Cardiac muscle cell (in vitro differentiated cells and primary cell): ENCODE results near the gene CDC42EP5. TPM values are rescaled to one million over a fixed set of nuclear protein-coding genes. Genes with fewer than 3 reads are reported as not detected.
"Not testable (repeated sequence)": the region's sequence is repeated elsewhere in the genome, so short reads cannot be mapped to it uniquely, and the experiment has no call there.

Source experiments
- DNase-seq, 2 donors: peaks; one replicate each; pipeline versions ENCODE4 v3.0.0 to v3.0.0-alpha.2; 2010 to 2017; ENCODE audit warnings: low read depth in 1 of 2, low spot score in 1 of 2
- H3K27ac ChIP-seq: fragments of 200-600 bp; sonication (generic); 2 replicates; pipeline ENCODE4 v1.5.1; 2016
- H3K27me3 ChIP-seq: fragments of 200-600 bp; sonication (generic); 2 replicates; pipeline ENCODE4 v1.6.0; 2016; ENCODE audit warnings: control low read depth
- H3K36me3 ChIP-seq: fragments of 200-600 bp; sonication (generic); 2 replicates; pipeline ENCODE4 v1.5.1; 2016; ENCODE audit warnings: control low read depth
- H3K4me1 ChIP-seq: fragments of 200-600 bp; sonication (generic); 2 replicates; pipeline ENCODE4 v1.8.1; 2017; ENCODE audit warnings: low read depth, mild to moderate bottlenecking, mixed run types
- H3K4me3 ChIP-seq: fragments of 200-600 bp; sonication (generic); 2 replicates; pipeline ENCODE4 v1.5.1; 2016; ENCODE audit warnings: mild to moderate bottlenecking
- H3K9me3 ChIP-seq: fragments of 200-600 bp; sonication (generic); 2 replicates; pipeline ENCODE4 v1.5.1; 2017; ENCODE audit warnings: low read depth, mild to moderate bottlenecking, control low read depth
- CTCF ChIP-seq: IDR thresholded peaks from 2 replicates; pipeline ENCODE4 v1.5.1; 2012; ENCODE audit warnings: low read depth, mild to moderate bottlenecking, low read length
- polyA plus RNA-seq: library from polyadenylated mRNA; unstranded; fragments of >200 nt; fragmentation: Nextera tagmentation; extraction: Ambion mirVana; gene quantifications from 2 replicates; pipeline ENCODE4 v1.2.1, GENCODE V29; 2016
- total RNA-seq: library from RNA; depleted of rRNA; stranded (reverse); fragments of >200 nt; gene quantifications from 2 replicates; pipeline ENCODE4 v1.2.3, GENCODE V29; 2016

CDC42EP5 gene
- total and polyA plus RNA-seq, 2 experiments from 2014 or later, result 28.2 to 46.6 TPM

- no peak for DNase-seq
- no peak for TF ChIP-seq CTCF
- Histone ChIP-seq H3K4me3 (no peak overlapping the region), H3K27me3 (peaks cover 20% of the 10 kb centered on the region), H3K27ac (peak overlapping the region; percentile 67), H3K4me1 (no peaks in the 10 kb centered on the region), H3K36me3 (no peaks in the 10 kb centered on the region), H3K9me3 (no peaks in the 10 kb centered on the region)
Observed at GRCh38 chr19:54473892-54474372, 836 bp upstream of the CDC42EP5 start.

GRCh38 chr19:54470991-54471782 is 1.9 kb downstream of the CDC42EP5 start:
- TF ChIP-seq CTCF, result no peak
- H3K9me3 ChIP-seq, result no peaks in the 10 kb centered on the region
- peaks cover 20% of the 10 kb centered on the region for H3K27me3 ChIP-seq
- H3K36me3 ChIP-seq, result no peaks in the 10 kb centered on the region
- H3K4me3 ChIP-seq, result peak overlapping the region; percentile 12
- H3K4me1 ChIP-seq, result no peaks in the 10 kb centered on the region
- H3K27ac ChIP-seq, result no peak overlapping the region
- DNase-seq, result no peak

DNA sequence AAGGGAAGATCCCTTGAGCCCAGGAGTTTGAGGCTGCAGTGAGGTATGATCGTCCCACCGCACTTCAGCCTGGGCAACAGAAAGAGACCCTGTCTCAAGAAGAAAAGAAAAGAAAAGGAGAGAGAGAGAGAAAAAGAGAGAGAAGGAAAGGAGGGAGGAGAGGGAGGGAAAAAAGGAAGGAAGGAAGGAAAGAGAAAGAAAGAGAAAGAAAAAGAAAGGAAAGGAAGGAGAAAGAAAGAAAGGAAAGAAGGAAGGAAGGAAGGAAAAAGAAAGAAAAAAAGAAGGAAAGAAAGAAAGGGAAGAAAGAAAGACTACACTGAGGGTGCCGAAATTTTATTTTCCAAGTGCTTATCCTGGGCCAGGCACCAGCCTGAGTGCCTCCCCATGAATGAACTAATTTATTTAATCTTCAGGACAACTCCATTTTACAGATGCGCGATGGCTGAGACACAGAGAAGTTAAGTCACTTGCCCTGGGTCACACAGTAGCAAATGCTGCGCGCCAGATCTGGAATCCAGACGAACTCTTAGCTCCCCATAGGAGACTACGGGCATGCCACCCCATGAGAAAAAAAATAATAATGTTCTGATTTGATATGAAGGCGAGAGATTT is 2.7 kb downstream of the CDC42EP5 start:
- Histone ChIP-seq H3K4me3 (no peak overlapping the region), H3K4me1 (no peaks in the 10 kb centered on the region), H3K36me3 (no peaks in the 10 kb centered on the region), H3K27ac (no peak overlapping the region), H3K9me3 (no peaks in the 10 kb centered on the region), H3K27me3 (peaks cover 20% of the 10 kb centered on the region)
- DNase-seq, result no peak
- no peak for TF ChIP-seq CTCF

DNA sequence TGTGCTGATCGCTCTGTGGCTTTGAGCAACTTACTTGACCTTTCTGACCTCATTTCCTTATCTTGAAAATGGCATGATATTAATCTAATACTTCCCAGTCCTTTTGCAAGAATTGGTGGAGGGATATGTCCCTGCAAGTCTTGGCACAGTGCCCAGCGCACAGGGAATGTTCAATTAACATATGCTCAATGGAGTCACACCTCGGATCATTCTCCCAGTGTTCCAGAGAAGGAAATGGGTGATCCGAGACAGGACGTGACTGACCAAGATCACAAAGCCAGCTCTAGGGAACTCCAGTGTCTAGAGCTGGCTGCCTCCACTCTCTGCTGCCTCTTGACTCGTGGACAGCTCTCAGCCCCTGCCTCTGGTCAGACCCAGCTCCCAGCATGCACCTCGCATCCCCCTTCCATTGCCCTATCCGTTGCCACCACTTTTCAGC is 3.6 kb downstream of the CDC42EP5 start:
- Histone ChIP-seq H3K4me3 (no peak overlapping the region), H3K4me1 (no peaks in the 10 kb centered on the region), H3K27ac (no peak overlapping the region), H3K27me3 (peaks cover 20% of the 10 kb centered on the region), H3K36me3 (no peaks in the 10 kb centered on the region), H3K9me3 (no peaks in the 10 kb centered on the region)
- no peak for TF ChIP-seq CTCF
- no peak for DNase-seq

- H3K27me3 ChIP-seq, result peaks cover 14% of the 10 kb centered on the region
- H3K27ac ChIP-seq, H3K4me3 ChIP-seq, H3K4me1 ChIP-seq, H3K36me3 ChIP-seq, H3K9me3 ChIP-seq, DNase-seq: not testable (repeated sequence)
Observed at GRCh38 chr19:54466110-54466480, 7.0 kb downstream of the CDC42EP5 start.
